Spleen (tissue), 7 donors: ENCODE measurements around the gene GDPD5.

Experiments used
- CTCF ChIP-seq, 11 experiments: fragments of 200-600 bp in 7 of 11; fragments of 450-650 bp in 4 of 11; sonication (generic) in 4 of 11; IDR thresholded peaks in 8 of 11; conservative IDR thresholded peaks in 3 of 11; 1 replicate in 7 of 11; 2 replicates in 4 of 11; pipeline versions ENCODE4 v1.4.0 to v1.8.0; 2016 to 2021; ENCODE audit warnings: antibody characterized with exemption in 11 of 11, inconsistent platforms in 4 of 11, mild to moderate bottlenecking in 1 of 11
- POLR2A ChIP-seq, 3 donors: fragments of 450-650 bp; IDR thresholded peaks; one replicate each; pipeline ENCODE4 v1.5.1; 2017; ENCODE audit warnings: antibody characterized with exemption in 3 of 3, mild to moderate bottlenecking in 1 of 3
- POLR2AphosphoS5 ChIP-seq, 3 donors: sonication (generic); formaldehyde crosslinking; IDR thresholded peaks; one replicate each; pipeline ENCODE4 v1.5.1; 2017; ENCODE audit warnings: antibody characterized with exemption in 3 of 3
- donor health status: DM: no; HTN: no; CAD: no; lungs with moderate emphysema.
- donor health status: DM: no; HTN: no; CAD: no.
- donor health status: DM: no; HTN: no; CAD: no.

- TF ChIP-seq CTCF (IDR thresholded peaks at IDR 0.05 in 8 of 11, conservative IDR thresholded peaks at IDR 0.05 in 3 of 11), result no peak
- no peak for TF ChIP-seq POLR2A (IDR thresholded peaks at IDR 0.05)
- TF ChIP-seq POLR2AphosphoS5 (IDR thresholded peaks at IDR 0.05), result peak; percentile 60 to 82 (median 80)
Observed at GRCh38 chr11:75472081-75472732, 53.5 kb downstream of the GDPD5 start.
